Suprapubic skin (tissue), 4 donors: ENCODE results near the gene TGFBR3. TPM values are rescaled to one million over a fixed set of nuclear protein-coding genes. Genes with fewer than 3 reads are reported as not detected.

Experiments
- DNase-seq, 2 donors: peaks; one replicate each; pipeline ENCODE4 v3.0.0-alpha.2; 2019; ENCODE audit warnings: low spot score in 2 of 2
- H3K27ac ChIP-seq: fragments of 200-600 bp; sonication (generic); one replicate; pipeline ENCODE4 v1.5.1; 2019
- H3K27me3 ChIP-seq: fragments of 200-600 bp; sonication (generic); one replicate; pipeline ENCODE4 v1.5.1; 2019
- H3K36me3 ChIP-seq: fragments of 200-600 bp; sonication (generic); one replicate; pipeline ENCODE4 v1.5.1; 2019
- H3K4me1 ChIP-seq: fragments of 200-600 bp; sonication (generic); one replicate; pipeline ENCODE4 v1.5.1; 2019
- H3K4me3 ChIP-seq: fragments of 200-600 bp; sonication (generic); one replicate; pipeline ENCODE4 v1.5.1; 2019; ENCODE audit warnings: mild to moderate bottlenecking
- H3K9me3 ChIP-seq: fragments of 200-600 bp; sonication (generic); one replicate; pipeline ENCODE4 v1.5.1; 2019
- CTCF ChIP-seq, 2 donors: fragments of 200-600 bp in 1 of 2; fragments of 450-650 bp in 1 of 2; sonication (generic) in 1 of 2; IDR thresholded peaks; one replicate each; pipeline ENCODE4 v1.5.1; 2016 to 2019; ENCODE audit warnings: antibody characterized with exemption in 2 of 2, mild to moderate bottlenecking in 1 of 2, moderate library complexity in 1 of 2
- EP300 ChIP-seq: sonication (generic); formaldehyde crosslinking; IDR thresholded peaks from one replicate; pipeline ENCODE4 v1.6.1; 2017; ENCODE audit warnings: antibody characterized with exemption
- POLR2A ChIP-seq, 2 donors: fragments of 450-650 bp; IDR thresholded peaks; one replicate each; pipeline ENCODE4 v1.6.1; 2017; ENCODE audit warnings: antibody characterized with exemption in 2 of 2, mild to moderate bottlenecking in 2 of 2, moderate library complexity in 2 of 2
- POLR2AphosphoS5 ChIP-seq, 3 donors: sonication (generic); formaldehyde crosslinking; IDR thresholded peaks; one replicate each; pipeline ENCODE4 v1.6.1; 2017; ENCODE audit warnings: antibody characterized with exemption in 3 of 3
- WGBS: methylation state at CpG from one replicate; pipeline ENCODE4 v1.1.5; 2018; 5-methylcytosine and 5-hydroxymethylcytosine counted together
- total RNA-seq, 4 donors: library from RNA; depleted of rRNA; stranded (reverse); fragments of >200 nt; gene quantifications; one replicate each; pipeline ENCODE4 v1.1.0, GENCODE V29; 2016

Gene TGFBR3
- total RNA-seq, 4 donors from 2014 or later = 91.3 to 131 (median 114) TPM

- no peak for TF ChIP-seq CTCF (IDR thresholded peaks at IDR 0.05)
- TF ChIP-seq POLR2AphosphoS5 (IDR thresholded peaks at IDR 0.05) = no peak
- Histone ChIP-seq H3K4me3 (no peak overlapping the region), H3K9me3 (no peaks in the 10 kb centered on the region), H3K36me3 (peaks cover 6% of the 10 kb centered on the region), H3K27ac (peak overlapping the region; percentile 78), H3K4me1 (peaks cover 81% of the 10 kb centered on the region), H3K27me3 (no peaks in the 10 kb centered on the region)
- DNase-seq = no peak
- WGBS = 80% methylated on average over 3 of the region's 3 CpGs
Measured at GRCh38 chr1:91801496-91802115, 84.3 kb downstream of the TGFBR3 start.

GRCh38 chr1:91799863-91800262 lies 86.1 kb downstream of the TGFBR3 start:
- peaks cover 83% of the 10 kb centered on the region for H3K4me1 ChIP-seq
- DNase-seq = no peak
- no peak overlapping the region for H3K4me3 ChIP-seq
- peaks cover 7% of the 10 kb centered on the region for H3K36me3 ChIP-seq
- TF ChIP-seq CTCF (IDR thresholded peaks at IDR 0.05) (no peak), POLR2A (IDR thresholded peaks at IDR 0.05) (no peak), EP300 (no peak), POLR2AphosphoS5 (IDR thresholded peaks at IDR 0.05) (no peak)
- WGBS = 88% methylated on average over 3 of the region's 3 CpGs
- H3K9me3 ChIP-seq = no peaks in the 10 kb centered on the region
- H3K27ac ChIP-seq = no peak overlapping the region
- no peaks in the 10 kb centered on the region for H3K27me3 ChIP-seq

GRCh38 chr1:91799159-91799558 lies 86.8 kb downstream of the TGFBR3 start:
- Histone ChIP-seq H3K9me3 (no peaks in the 10 kb centered on the region), H3K27ac (peak overlapping the region; percentile 5), H3K4me3 (no peak overlapping the region), H3K27me3 (no peaks in the 10 kb centered on the region), H3K4me1 (peaks cover 77% of the 10 kb centered on the region), H3K36me3 (peaks cover 7% of the 10 kb centered on the region)
- DNase-seq = no peak
- WGBS = 75% methylated on average over 5 of the region's 5 CpGs
- TF ChIP-seq CTCF (IDR thresholded peaks at IDR 0.05) (no peak), POLR2A (IDR thresholded peaks at IDR 0.05) (no peak), EP300 (no peak), POLR2AphosphoS5 (IDR thresholded peaks at IDR 0.05) (no peak)

- Histone ChIP-seq H3K36me3 (peaks cover 7% of the 10 kb centered on the region), H3K27me3 (no peaks in the 10 kb centered on the region), H3K27ac (peak overlapping the region; percentile 5), H3K4me1 (peaks cover 72% of the 10 kb centered on the region), H3K4me3 (no peak overlapping the region), H3K9me3 (no peaks in the 10 kb centered on the region)
- no peak for TF ChIP-seq EP300
- no peak for DNase-seq
- WGBS = 38% methylated on average over 2 of the region's 2 CpGs
Measured at GRCh38 chr1:91798740-91799139, 87.2 kb downstream of the TGFBR3 start.

GRCh38 chr1:91798241-91798648 lies 87.7 kb downstream of the TGFBR3 start:
- Histone ChIP-seq H3K4me1 (peaks cover 68% of the 10 kb centered on the region), H3K27ac (no peak overlapping the region), H3K36me3 (peaks cover 7% of the 10 kb centered on the region), H3K27me3 (no peaks in the 10 kb centered on the region), H3K9me3 (no peaks in the 10 kb centered on the region), H3K4me3 (no peak overlapping the region)
- TF ChIP-seq CTCF (IDR thresholded peaks at IDR 0.05) (no peak), POLR2AphosphoS5 (IDR thresholded peaks at IDR 0.05) (no peak), POLR2A (IDR thresholded peaks at IDR 0.05) (no peak), EP300 (no peak)
- 78% methylated on average over 5 of the region's 5 CpGs for WGBS
- no peak for DNase-seq

GRCh38 chr1:91797164-91797563 lies 88.8 kb downstream of the TGFBR3 start:
- Histone ChIP-seq H3K4me3 (no peak overlapping the region), H3K9me3 (no peaks in the 10 kb centered on the region), H3K4me1 (peaks cover 68% of the 10 kb centered on the region), H3K27me3 (no peaks in the 10 kb centered on the region), H3K27ac (peak overlapping the region; percentile 6), H3K36me3 (peaks cover 7% of the 10 kb centered on the region)
- DNase-seq = no peak
- TF ChIP-seq POLR2AphosphoS5 (IDR thresholded peaks at IDR 0.05) = no peak
- TF ChIP-seq EP300 = no peak
- TF ChIP-seq POLR2A (IDR thresholded peaks at IDR 0.05) = no peak
- no peak for TF ChIP-seq CTCF (IDR thresholded peaks at IDR 0.05)
- 100% methylated on average over 1 of the region's 1 CpG for WGBS
